ENCODE results near the gene GINM1. TPM values are rescaled to one million over a fixed set of nuclear protein-coding genes. Genes with fewer than 3 reads are reported as not detected.
A peak's percentile ranks its signal among the peaks of the same experiment; 100 is the strongest.

Gene GINM1, protein sequence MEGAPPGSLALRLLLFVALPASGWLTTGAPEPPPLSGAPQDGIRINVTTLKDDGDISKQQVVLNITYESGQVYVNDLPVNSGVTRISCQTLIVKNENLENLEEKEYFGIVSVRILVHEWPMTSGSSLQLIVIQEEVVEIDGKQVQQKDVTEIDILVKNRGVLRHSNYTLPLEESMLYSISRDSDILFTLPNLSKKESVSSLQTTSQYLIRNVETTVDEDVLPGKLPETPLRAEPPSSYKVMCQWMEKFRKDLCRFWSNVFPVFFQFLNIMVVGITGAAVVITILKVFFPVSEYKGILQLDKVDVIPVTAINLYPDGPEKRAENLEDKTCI
- total RNA-seq, result 47.9 TPM
- long read RNA-seq, transcript GINM1-201 (8 exons, 2,024 nt), result major isoform, 168 of 184 reads
- long read RNA-seq, partial matches to known transcripts, result 3 of 184 reads
- long read RNA-seq, other reads (novel, unspliced or antisense), result 13 of 184 reads

DNA sequence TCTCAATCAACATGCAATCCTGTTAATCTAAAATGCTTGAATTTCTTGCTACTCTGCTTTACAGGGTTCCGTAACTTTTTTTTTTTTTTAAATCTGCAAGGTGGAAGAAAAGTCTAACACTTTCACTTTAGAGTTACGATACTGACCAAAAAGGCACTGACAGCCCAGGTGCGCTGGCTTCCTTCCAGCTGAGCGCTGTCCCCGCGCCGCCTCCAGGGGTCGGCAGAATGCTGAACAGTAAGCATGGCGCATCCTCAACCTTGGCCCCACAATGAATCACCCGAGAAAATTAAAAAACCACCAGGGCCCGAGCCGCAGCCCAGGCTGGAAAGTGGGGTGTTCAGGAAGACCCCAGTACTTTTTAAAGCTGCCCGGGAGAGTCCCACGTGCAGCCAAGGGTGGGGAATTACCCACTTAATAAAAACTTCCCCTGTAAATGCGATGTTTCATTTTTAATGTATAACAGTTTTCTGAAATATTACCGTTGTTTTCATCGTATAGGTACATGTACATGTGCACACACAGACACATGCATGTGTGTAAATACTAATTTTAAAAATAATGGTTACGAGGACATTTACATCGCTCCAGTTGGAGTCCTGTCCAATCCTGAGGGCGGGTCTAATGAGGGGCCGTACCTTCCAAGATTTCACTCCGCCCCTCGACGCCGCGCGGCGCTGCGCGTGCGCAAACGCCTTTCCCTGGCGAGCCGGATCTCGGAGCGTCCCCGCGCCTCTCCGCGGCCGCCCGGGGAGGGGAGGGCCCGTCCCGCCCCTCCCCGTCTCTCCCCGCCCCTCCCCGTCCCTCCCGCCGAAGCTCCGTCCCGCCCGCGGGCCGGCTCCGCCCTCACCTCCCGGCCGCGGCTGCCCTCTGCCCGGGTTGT, at the start of gene GINM1:
GINM1 (plus strand) TSS at position 849 of the 883 bp plus-strand sequence. CDS start 40 bp downstream, outside the sequence.
- DNase-seq, result peak; percentile 96
- intact Hi-C loops (cut with DNase I), result loop anchor here (5.0 kb wide), 1 partner anchor 82 kb away; the partner anchor contains the start of gene KATNA1
- peak; percentile 98 for ATAC-seq (ENCODE audit: poor library complexity)

- intact Hi-C loops (cut with DNase I), result no loop called here
- no peak for ATAC-seq (ENCODE audit: poor library complexity)
- no peak for DNase-seq
Observed at GRCh38 chr6:149529650-149530049, 36.5 kb upstream of the GINM1 start.

DNA sequence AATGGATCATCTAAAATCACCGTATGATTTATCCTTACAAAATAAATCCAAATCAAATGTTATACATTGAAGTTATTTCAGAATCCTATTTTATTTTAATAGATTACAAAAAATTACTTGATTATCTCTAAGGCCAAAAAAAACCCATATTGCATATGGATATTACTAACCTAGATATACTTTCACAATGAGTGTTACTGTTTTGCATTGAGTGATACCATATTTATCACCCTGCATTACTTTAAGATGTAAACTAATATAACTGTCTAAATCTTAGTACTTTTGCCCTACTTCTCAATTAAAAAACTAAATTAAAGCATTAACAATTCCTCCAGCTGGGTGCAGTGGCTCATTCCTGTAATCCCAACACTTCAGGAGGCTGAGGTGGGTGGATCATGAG, 31.4 kb upstream of the GINM1 start:
- intact Hi-C loops (cut with DNase I), result no loop called here
- ATAC-seq (ENCODE audit: poor library complexity) (no peak), DNase-seq (no peak)

- no peak for DNase-seq
- no peak for ATAC-seq (ENCODE audit: poor library complexity)
- intact Hi-C loops (cut with DNase I), result no loop called here
Observed at GRCh38 chr6:149541139-149541538, 25.0 kb upstream of the GINM1 start.

DNA sequence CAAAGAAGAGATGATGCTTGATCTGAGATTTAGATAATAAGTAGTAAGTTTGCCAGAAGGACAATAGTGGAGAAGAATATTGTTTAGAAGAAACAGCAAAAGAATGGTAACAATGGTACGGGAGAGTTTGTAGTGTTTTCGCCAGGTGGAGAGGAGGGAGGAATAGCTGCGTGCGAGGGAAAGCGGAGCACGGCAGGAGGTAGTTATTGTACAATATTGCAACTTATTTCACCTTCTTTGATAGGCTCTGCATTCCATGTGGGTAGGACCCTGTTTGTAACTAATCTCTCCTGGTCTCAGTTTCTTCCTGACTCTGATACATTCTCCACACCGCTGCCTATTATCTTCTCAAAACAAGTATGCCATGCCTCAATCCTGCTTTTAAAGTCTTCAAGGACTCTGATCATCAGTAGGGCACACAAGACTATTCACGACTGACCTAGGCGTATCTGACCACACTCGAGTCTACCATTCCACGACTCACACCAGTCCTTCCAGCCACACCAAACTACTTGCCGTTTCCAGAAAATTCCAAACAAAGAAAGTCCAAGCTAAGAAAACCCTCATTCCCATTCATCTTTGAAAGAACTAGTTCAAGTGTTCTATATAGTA, 21.4 kb upstream of the GINM1 start:
- DNase-seq (no peak), ATAC-seq (ENCODE audit: poor library complexity) (no peak)
- intact Hi-C loops (cut with DNase I), result no loop called here

GRCh38 chr6:149545258-149545753, 20.9 kb upstream of the GINM1 start:
- DNase-seq, result no peak
- peak; percentile 34 for ATAC-seq (ENCODE audit: poor library complexity)
- intact Hi-C loops (cut with DNase I), result no loop called here

- intact Hi-C loops (cut with DNase I), result no loop called here
- ATAC-seq (ENCODE audit: poor library complexity), result peak; percentile 99
- peak; percentile 98 for DNase-seq
Observed at GRCh38 chr6:149545754-149546471, 20.3 kb upstream of the GINM1 start, which contains the start of gene PPIL4. PPIL4 (minus strand) TSS chr6:149546043; CDS start chr6:149546005, 38 bp downstream.

DNA sequence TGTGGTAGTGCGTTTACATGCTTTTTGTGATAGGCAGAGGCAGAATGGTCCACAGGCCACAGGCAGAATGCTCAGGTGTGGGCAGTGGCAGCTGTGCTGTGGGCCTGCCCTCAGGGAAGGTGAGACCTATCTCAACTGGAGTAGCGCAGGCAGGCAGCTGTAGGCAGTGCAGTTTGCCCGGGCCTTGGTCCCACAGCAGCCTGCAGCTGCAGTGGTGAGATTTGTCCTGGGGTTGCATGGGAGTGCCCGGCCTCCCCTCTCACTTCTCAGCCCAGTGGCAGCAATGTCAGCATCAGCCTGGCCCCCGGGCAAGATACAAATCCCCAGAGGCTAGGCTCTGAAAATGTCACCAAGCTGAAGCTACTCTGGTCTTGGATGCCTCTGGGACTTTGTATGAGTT, 14.3 kb upstream of the GINM1 start:
- DNase-seq (no peak), ATAC-seq (ENCODE audit: poor library complexity) (no peak)
- intact Hi-C loops (cut with DNase I), result loop anchor here (10.0 kb wide), 1 partner anchor 373 kb away; the partner anchor contains the start of gene RAET1G

- DNase-seq, result no peak
- intact Hi-C loops (cut with DNase I), result loop anchor here (10.0 kb wide), 1 partner anchor 367 kb away; the partner anchor contains the start of gene RAET1G
- ATAC-seq (ENCODE audit: poor library complexity), result no peak
Observed at GRCh38 chr6:149558029-149558428, 8.1 kb upstream of the GINM1 start.

GRCh38 chr6:149559389-149559788, 6.8 kb upstream of the GINM1 start:
- DNase-seq (no peak), ATAC-seq (ENCODE audit: poor library complexity) (no peak)
- intact Hi-C loops (cut with DNase I), result loop anchor here (10.0 kb wide), 1 partner anchor 365 kb away; the partner anchor contains the start of gene RAET1G

GRCh38 chr6:149560736-149561135, 5.4 kb upstream of the GINM1 start:
- ATAC-seq (ENCODE audit: poor library complexity), result no peak
- intact Hi-C loops (cut with DNase I), result no loop called here

GRCh38 chr6:149563203-149563927, 2.8 kb upstream of the GINM1 start:
- intact Hi-C loops (cut with DNase I), result no loop called here
- ATAC-seq (ENCODE audit: poor library complexity), result no peak
- DNase-seq, result no peak

More at GRCh38 chr6:149560736-149561135, 5.4 kb upstream of the GINM1 start:
- DNase-seq, result no peak

DNA sequence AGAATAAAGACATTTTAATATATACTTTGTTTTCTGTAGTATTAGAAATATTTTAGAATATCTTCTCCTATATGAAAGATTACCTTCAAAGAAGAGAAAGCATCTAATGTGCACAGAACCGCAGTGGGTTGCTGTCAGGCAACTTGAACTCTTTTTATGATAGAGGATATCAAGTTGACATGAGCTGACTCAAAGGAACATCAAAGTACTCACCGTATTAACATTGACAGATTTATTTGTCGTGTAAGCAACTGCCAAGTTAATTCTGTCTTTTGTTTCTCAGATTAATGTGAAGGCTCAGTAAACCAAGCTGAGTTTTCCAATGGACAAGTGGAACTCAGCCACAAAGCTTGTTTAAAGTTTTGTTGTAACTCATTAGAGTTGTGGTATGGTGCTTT, 2.2 kb upstream of the GINM1 start:
- DNase-seq (no peak), ATAC-seq (ENCODE audit: poor library complexity) (no peak)
- intact Hi-C loops (cut with DNase I), result no loop called here

GRCh38 chr6:149566410-149567193, 427 bp downstream of the GINM1 start:
- DNase-seq, result peak; percentile 60
- peak; percentile 54 for ATAC-seq (ENCODE audit: poor library complexity)
- intact Hi-C loops (cut with DNase I), result loop anchor here (5.0 kb wide), 1 partner anchor 81 kb away; the partner anchor contains the start of gene KATNA1

DNA sequence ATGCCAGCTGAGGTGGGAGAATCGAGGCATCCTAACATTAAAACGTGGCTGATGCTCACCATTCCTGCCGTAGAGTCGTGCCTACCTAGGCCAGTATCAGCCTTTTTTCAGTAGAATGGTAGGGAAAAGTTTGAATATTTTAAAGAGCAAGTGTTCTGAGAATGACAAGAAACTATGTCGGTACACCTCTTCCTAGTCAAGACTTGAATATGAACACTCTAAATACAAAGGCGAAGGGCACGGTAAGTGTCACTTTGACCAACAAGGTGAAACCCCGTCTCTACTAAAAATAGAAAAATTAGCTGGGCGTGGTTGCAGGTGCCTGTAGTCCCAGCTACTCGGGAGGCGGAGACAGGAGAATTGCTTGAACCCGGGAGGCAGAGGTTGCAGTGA, 1.0 kb downstream of the GINM1 start:
- intact Hi-C loops (cut with DNase I), result loop anchor here (5.0 kb wide), 1 partner anchor 80 kb away; the partner anchor contains the start of gene KATNA1
- no peak for ATAC-seq (ENCODE audit: poor library complexity)
- no peak for DNase-seq

GRCh38 chr6:149567945-149568585, 1.9 kb downstream of the GINM1 start:
- ATAC-seq (ENCODE audit: poor library complexity), result no peak
- intact Hi-C loops (cut with DNase I), result loop anchor here (5.0 kb wide), 1 partner anchor 79 kb away; the partner anchor contains the start of gene KATNA1
- no peak for DNase-seq
